T-helper 22 cell (primary cell): ENCODE measurements around the gene RDH5.

ENCODE experiments used
- DNase-seq: peaks from one replicate; pipeline ENCODE4 v3.0.0-alpha.2; 2020; ENCODE audit warnings: low read depth

RDH5 gene

GRCh38 chr12:55712700-55713415 is 7.3 kb upstream of the RDH5 start:
- no peak for DNase-seq

- no peak for DNase-seq
Observed at GRCh38 chr12:55713721-55714120, 6.5 kb upstream of the RDH5 start.

- no peak for DNase-seq
Observed at GRCh38 chr12:55715169-55715764, 4.9 kb upstream of the RDH5 start.

- peak; percentile 92 for DNase-seq
Observed at GRCh38 chr12:55715833-55716581, 4.2 kb upstream of the RDH5 start, which contains the start of gene BLOC1S1. Gene BLOC1S1, plus strand, starts transcription at chr12:55716046. Its CDS starts 6 bp downstream, at chr12:55716052.

- no peak for DNase-seq
Observed at GRCh38 chr12:55716582-55716957, 3.6 kb upstream of the RDH5 start.

- no peak for DNase-seq
Observed at GRCh38 chr12:55717011-55718007, 2.9 kb upstream of the RDH5 start.

GRCh38 chr12:55718015-55718414 is 2.2 kb upstream of the RDH5 start:
- no peak for DNase-seq

GRCh38 chr12:55718624-55719275 is 1.4 kb upstream of the RDH5 start:
- no peak for DNase-seq

GRCh38 chr12:55719371-55719770 is 822 bp upstream of the RDH5 start:
- DNase-seq: no peak

GRCh38 chr12:55720894-55721444 is 776 bp downstream of the RDH5 start:
- no peak for DNase-seq

- no peak for DNase-seq
Observed at GRCh38 chr12:55721601-55722213, 1.5 kb downstream of the RDH5 start.

- no peak for DNase-seq
Observed at GRCh38 chr12:55722948-55723347, 2.8 kb downstream of the RDH5 start.

- DNase-seq: no peak
Observed at GRCh38 chr12:55723516-55724225, 3.5 kb downstream of the RDH5 start.

- DNase-seq: no peak
Observed at GRCh38 chr12:55724226-55724939, 4.2 kb downstream of the RDH5 start.

- no peak for DNase-seq
Observed at GRCh38 chr12:55724940-55725309, 4.7 kb downstream of the RDH5 start.

GRCh38 chr12:55725556-55725955 is 5.4 kb downstream of the RDH5 start:
- DNase-seq: no peak

GRCh38 chr12:55726971-55727370 is 6.8 kb downstream of the RDH5 start:
- DNase-seq: no peak

GRCh38 chr12:55727643-55728185 is 7.5 kb downstream of the RDH5 start:
- no peak for DNase-seq
